H1 (cell line): ENCODE measurements around the gene CRYBG1. TPM values are rescaled to one million over a fixed set of nuclear protein-coding genes. Genes with fewer than 3 reads are reported as not detected.

Source experiments
- ASH2L ChIP-seq: fragments of 200-600, 300-600 bp; sonication (generic); IDR thresholded peaks from one replicate; pipeline ENCODE4 v1.7.1; 2017; ENCODE audit warnings: low read length
- CBX8 ChIP-seq: fragments of 300-800, 300-1000 bp; sonication (generic); IDR thresholded peaks from 2 replicates; pipeline ENCODE4 v1.7.1; 2016; ENCODE audit warnings: low read depth, low read length, borderline replicate concordance
- EGR1 ChIP-seq: IDR thresholded peaks from 2 replicates; pipeline ENCODE4 v1.6.1; 2011; ENCODE audit warnings: low read depth, low read length, borderline replicate concordance
- EP300 ChIP-seq, 2 experiments: IDR thresholded peaks; 1 replicate in 1 of 2; 2 replicates in 1 of 2; pipeline ENCODE4 v1.6.1; 2011 to 2012; ENCODE audit warnings: low read depth in 2 of 2, low read length in 2 of 2, mild to moderate bottlenecking in 2 of 2, borderline replicate concordance in 1 of 2, inconsistent platforms in 1 of 2, moderate library complexity in 1 of 2
- KDM1A ChIP-seq: fragments of 200-600, 300-600 bp; sonication (generic); IDR thresholded peaks from 2 replicates; pipeline ENCODE4 v1.7.1; 2016; ENCODE audit warnings: mild to moderate bottlenecking, low read length, borderline replicate concordance
- POU5F1 ChIP-seq: IDR thresholded peaks from 2 replicates; pipeline ENCODE4 v1.6.1; 2011; ENCODE audit warnings: low read depth, mild to moderate bottlenecking, low read length, moderate library complexity
- polyA plus RNA-seq, 7 experiments: library from polyadenylated mRNA; depleted of rRNA in 3 of 7; stranded (reverse) in 5 of 7; unstranded in 2 of 7; fragments of >200 nt in 5 of 7; fragments of 200-250 nt in 2 of 7; gene quantifications; 1 replicate in 5 of 7; 2 replicates in 1 of 7; 4 replicates in 1 of 7; pipeline versions ENCODE4 v1.2.1 to v1.2.3, GENCODE V29; 2011 to 2013; ENCODE audit warnings: missing spikeins in 2 of 7, mixed read lengths in 2 of 7
- total RNA-seq: library from RNA; stranded (reverse); fragmentation: NEBNext Ultra II Directional; extraction: Animal tissue kit (Norgen Biotek cat#: 25700); gene quantifications from 2 replicates; pipeline ENCODE4 v1.2.1, GENCODE V29; 2021

The CRYBG1 gene
- total and polyA plus RNA-seq, 2 of the 8 experiments (the other 6 are each of a cell fraction or from before 2014, with no cell fraction given) = 2.2 to 11.6 TPM

DNA sequence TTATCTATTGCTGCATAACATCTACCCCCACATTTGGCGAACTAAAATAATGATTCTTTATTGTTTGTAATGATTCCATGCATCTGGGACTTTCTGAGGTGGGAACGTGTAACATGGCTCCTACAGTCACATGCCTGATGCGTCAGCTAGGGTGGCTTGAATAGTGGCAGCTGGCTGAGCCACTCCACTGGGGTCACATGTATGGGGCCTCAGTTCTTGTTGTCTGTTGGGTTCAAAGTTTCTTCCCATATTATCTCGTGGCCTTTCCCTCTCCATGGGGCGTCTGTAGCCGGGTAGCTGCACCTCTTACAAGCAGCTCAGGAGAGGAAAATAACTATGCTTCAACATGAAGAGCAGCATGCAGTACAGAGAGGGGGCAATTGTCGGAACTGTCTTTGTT lies 69.9 kb downstream of the CRYBG1 start (continued):
- TF ChIP-seq EGR1 (no peak), KDM1A (no peak), ASH2L (no peak), POU5F1 (no peak), EP300 (IDR thresholded peaks at IDR 0.05; ENCODE audit: borderline replicate concordance in 1 of 2, low read depth in 2 of 2, low read length in 2 of 2) (no peak), CBX8 (no peak)
- TF ChIP-seq, all 59 proteins: peak for 0
